BLaER1 (cell line): Measurements from ENCODE around the gene ELANE.
"Not testable (repeated sequence)": the region's sequence is repeated elsewhere in the genome, so short reads cannot be mapped to it uniquely, and the experiment has no call there.

Source experiments
- H3K27ac ChIP-seq: shearing (Covaris generic); formaldehyde crosslinking; 2 replicates; pipeline ENCODE4 v1.8.1; 2022
- H3K27me3 ChIP-seq: shearing (Covaris generic); formaldehyde crosslinking; 2 replicates; pipeline ENCODE4 v1.8.1; 2022
- H3K36me3 ChIP-seq: shearing (Covaris generic); formaldehyde crosslinking; 2 replicates; pipeline ENCODE4 v1.8.1; 2022
- H3K4me1 ChIP-seq: shearing (Covaris generic); formaldehyde crosslinking; 2 replicates; pipeline ENCODE4 v1.8.1; 2022
- H3K4me2 ChIP-seq: shearing (Covaris generic); formaldehyde crosslinking; 2 replicates; pipeline ENCODE4 v1.8.1; 2022
- H3K4me3 ChIP-seq: shearing (Covaris generic); formaldehyde crosslinking; 2 replicates; pipeline ENCODE4 v1.8.1; 2022
- H3K9ac ChIP-seq: shearing (Covaris generic); formaldehyde crosslinking; 2 replicates; pipeline ENCODE4 v1.8.1; 2022
- H3K9me3 ChIP-seq: shearing (Covaris generic); formaldehyde crosslinking; 2 replicates; pipeline ENCODE4 v1.8.1; 2022
- H4K20me1 ChIP-seq: shearing (Covaris generic); formaldehyde crosslinking; 2 replicates; pipeline ENCODE4 v1.8.1; 2022
- Cebpa-rat ChIP-seq: shearing (Covaris generic); IDR thresholded peaks from 2 replicates; pipeline ENCODE4 v1.8.1; 2022

ELANE gene

GRCh38 chr19:814152-815078 lies 37.7 kb upstream of the ELANE start:
- Histone ChIP-seq H3K36me3 (peaks cover 65% of the 10 kb centered on the region), H3K9ac (no peak overlapping the region), H3K27me3 (peaks cover 5% of the 10 kb centered on the region), H3K27ac (no peak overlapping the region), H3K9me3 (no peaks in the 10 kb centered on the region), H4K20me1 (peaks cover 63% of the 10 kb centered on the region), H3K4me1 (no peaks in the 10 kb centered on the region), H3K4me2 (no peak overlapping the region), H3K4me3 (no peak overlapping the region)
- no peak for TF ChIP-seq Cebpa-rat

- H3K27ac ChIP-seq: no peak overlapping the region
- no peak for TF ChIP-seq Cebpa-rat
Measured at GRCh38 chr19:815079-815774, 36.9 kb upstream of the ELANE start.

GRCh38 chr19:815775-816499 lies 36.2 kb upstream of the ELANE start:
- no peak overlapping the region for H3K9ac ChIP-seq
- H3K4me1 ChIP-seq: no peaks in the 10 kb centered on the region
- peaks cover 48% of the 10 kb centered on the region for H4K20me1 ChIP-seq
- H3K36me3 ChIP-seq: peaks cover 49% of the 10 kb centered on the region
- no peak overlapping the region for H3K27ac ChIP-seq
- H3K27me3 ChIP-seq: peaks cover 20% of the 10 kb centered on the region
- no peaks in the 10 kb centered on the region for H3K9me3 ChIP-seq
- H3K4me2 ChIP-seq: no peak overlapping the region
- H3K4me3 ChIP-seq: no peak overlapping the region
- no peak for TF ChIP-seq Cebpa-rat

More at GRCh38 chr19:815079-815774, 36.9 kb upstream of the ELANE start:
- Histone ChIP-seq H3K4me1 (no peaks in the 10 kb centered on the region), H3K4me2 (no peak overlapping the region), H3K9me3 (no peaks in the 10 kb centered on the region), H3K36me3 (peaks cover 56% of the 10 kb centered on the region), H3K9ac (no peak overlapping the region), H4K20me1 (peaks cover 55% of the 10 kb centered on the region), H3K4me3 (no peak overlapping the region), H3K27me3 (peaks cover 13% of the 10 kb centered on the region)

- Histone ChIP-seq H3K4me2 (no peak overlapping the region), H3K4me3 (no peak overlapping the region), H3K9me3 (no peaks in the 10 kb centered on the region), H3K27me3 (peaks cover 25% of the 10 kb centered on the region), H3K36me3 (peaks cover 44% of the 10 kb centered on the region), H3K9ac (no peak overlapping the region), H3K4me1 (no peaks in the 10 kb centered on the region), H3K27ac (no peak overlapping the region), H4K20me1 (peaks cover 42% of the 10 kb centered on the region)
- TF ChIP-seq Cebpa-rat: no peak
Measured at GRCh38 chr19:816500-816857, 35.6 kb upstream of the ELANE start.

GRCh38 chr19:820212-820611 lies 31.9 kb upstream of the ELANE start:
- H3K4me2 ChIP-seq, H3K9ac ChIP-seq, H3K27ac ChIP-seq, H3K36me3 ChIP-seq, H3K4me3 ChIP-seq, H3K9me3 ChIP-seq: not testable (repeated sequence)
- Histone ChIP-seq H3K27me3 (peaks cover 60% of the 10 kb centered on the region), H4K20me1 (peaks cover 14% of the 10 kb centered on the region), H3K4me1 (peaks cover 12% of the 10 kb centered on the region)

GRCh38 chr19:821231-821824 lies 30.8 kb upstream of the ELANE start:
- no peak for TF ChIP-seq Cebpa-rat
- no peaks in the 10 kb centered on the region for H3K36me3 ChIP-seq
- peaks cover 12% of the 10 kb centered on the region for H3K4me1 ChIP-seq
- peaks cover 67% of the 10 kb centered on the region for H3K27me3 ChIP-seq
- no peak overlapping the region for H3K4me3 ChIP-seq
- 0 out of 2 replicates have a peak, but pooled peaks cover 7% of the 10 kb centered on the region for H4K20me1 ChIP-seq
- no peaks in the 10 kb centered on the region for H3K9me3 ChIP-seq
- no peak overlapping the region for H3K9ac ChIP-seq
- H3K4me2 ChIP-seq: no peak overlapping the region
- no peak overlapping the region for H3K27ac ChIP-seq

- Histone ChIP-seq H3K27ac (no peak within 1 kb of the TSS), H3K27me3 (peaks cover 67% of the 10 kb centered on the region), H3K9ac (no peak within 1 kb of the TSS), H3K36me3 (no peaks in the 10 kb centered on the region), H3K4me1 (peaks cover 12% of the 10 kb centered on the region), H4K20me1 (0 out of 2 replicates have a peak, but pooled peaks cover 7% of the 10 kb centered on the region), H3K9me3 (no peaks in the 10 kb centered on the region), H3K4me2 (no peak within 1 kb of the TSS; the same call in 1 of the 2 replicates), H3K4me3 (no peak within 1 kb of the TSS)
- no peak for TF ChIP-seq Cebpa-rat
Measured at GRCh38 chr19:821825-822503, 30.1 kb upstream of the ELANE start, which contains the start of gene PLPPR3. TSS of gene PLPPR3 (minus strand) at chr19:821955. CDS start at chr19:821559, 396 bp downstream.

- Histone ChIP-seq H4K20me1 (0 out of 2 replicates have a peak, but pooled peaks cover 7% of the 10 kb centered on the region), H3K27me3 (peaks cover 67% of the 10 kb centered on the region), H3K9me3 (no peaks in the 10 kb centered on the region), H3K9ac (no peak overlapping the region), H3K4me1 (peaks cover 12% of the 10 kb centered on the region), H3K4me3 (no peak overlapping the region), H3K36me3 (no peaks in the 10 kb centered on the region), H3K27ac (no peak overlapping the region), H3K4me2 (peak overlapping the region; percentile 82)
- no peak for TF ChIP-seq Cebpa-rat
Measured at GRCh38 chr19:823565-824121, 28.5 kb upstream of the ELANE start.

GRCh38 chr19:824885-825284 lies 27.2 kb upstream of the ELANE start:
- H3K36me3 ChIP-seq: no peaks in the 10 kb centered on the region
- H4K20me1 ChIP-seq: 0 out of 2 replicates have a peak, but pooled peaks cover 7% of the 10 kb centered on the region
- H3K4me2 ChIP-seq: no peak overlapping the region
- no peak overlapping the region for H3K9ac ChIP-seq
- no peak for TF ChIP-seq Cebpa-rat
- peaks cover 20% of the 10 kb centered on the region for H3K4me1 ChIP-seq
- H3K4me3 ChIP-seq: no peak overlapping the region
- H3K27ac ChIP-seq: no peak overlapping the region
- H3K27me3 ChIP-seq: peaks cover 57% of the 10 kb centered on the region
- H3K9me3 ChIP-seq: no peaks in the 10 kb centered on the region
